Measurements from ENCODE around the gene ZNF304.

DNA sequence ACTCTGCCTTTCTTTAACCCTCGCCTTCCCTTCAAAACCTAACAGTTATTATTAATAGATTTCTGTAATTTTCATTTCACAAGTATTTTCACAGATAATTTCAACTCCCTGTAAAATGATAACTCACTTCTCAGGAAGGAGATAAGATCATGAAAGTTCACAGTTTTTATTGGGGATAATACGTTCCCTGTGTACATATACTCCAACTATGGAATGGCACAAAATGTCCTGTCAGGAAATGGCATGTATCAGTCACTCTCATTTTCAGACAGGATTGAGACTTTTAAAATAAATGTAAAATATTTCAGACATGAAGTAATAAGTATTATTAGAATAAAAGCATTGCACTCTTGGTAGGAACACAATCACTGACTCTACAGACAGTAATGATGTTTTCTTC is 11.3 kb downstream of the ZNF304 start:
- TF ChIP-seq, protein P1, sequence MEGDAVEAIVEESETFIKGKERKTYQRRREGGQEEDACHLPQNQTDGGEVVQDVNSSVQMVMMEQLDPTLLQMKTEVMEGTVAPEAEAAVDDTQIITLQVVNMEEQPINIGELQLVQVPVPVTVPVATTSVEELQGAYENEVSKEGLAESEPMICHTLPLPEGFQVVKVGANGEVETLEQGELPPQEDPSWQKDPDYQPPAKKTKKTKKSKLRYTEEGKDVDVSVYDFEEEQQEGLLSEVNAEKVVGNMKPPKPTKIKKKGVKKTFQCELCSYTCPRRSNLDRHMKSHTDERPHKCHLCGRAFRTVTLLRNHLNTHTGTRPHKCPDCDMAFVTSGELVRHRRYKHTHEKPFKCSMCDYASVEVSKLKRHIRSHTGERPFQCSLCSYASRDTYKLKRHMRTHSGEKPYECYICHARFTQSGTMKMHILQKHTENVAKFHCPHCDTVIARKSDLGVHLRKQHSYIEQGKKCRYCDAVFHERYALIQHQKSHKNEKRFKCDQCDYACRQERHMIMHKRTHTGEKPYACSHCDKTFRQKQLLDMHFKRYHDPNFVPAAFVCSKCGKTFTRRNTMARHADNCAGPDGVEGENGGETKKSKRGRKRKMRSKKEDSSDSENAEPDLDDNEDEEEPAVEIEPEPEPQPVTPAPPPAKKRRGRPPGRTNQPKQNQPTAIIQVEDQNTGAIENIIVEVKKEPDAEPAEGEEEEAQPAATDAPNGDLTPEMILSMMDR (IDR thresholded peaks at IDR 0.05) = no peak
- TF ChIP-seq POLR2A (IDR thresholded peaks at IDR 0.05) = no peak
